HG02852 (cell line): ENCODE results near the gene LMCD1.

Experiments
- ATAC-seq: cut with Tn5 transposase; IDR thresholded peaks from one replicate; pipeline ENCODE4 v1.9.1; 2021; ENCODE audit warnings: mild to moderate bottlenecking, moderate library complexity; ENCODE audit not compliant: unreplicated experiment

Gene LMCD1

DNA sequence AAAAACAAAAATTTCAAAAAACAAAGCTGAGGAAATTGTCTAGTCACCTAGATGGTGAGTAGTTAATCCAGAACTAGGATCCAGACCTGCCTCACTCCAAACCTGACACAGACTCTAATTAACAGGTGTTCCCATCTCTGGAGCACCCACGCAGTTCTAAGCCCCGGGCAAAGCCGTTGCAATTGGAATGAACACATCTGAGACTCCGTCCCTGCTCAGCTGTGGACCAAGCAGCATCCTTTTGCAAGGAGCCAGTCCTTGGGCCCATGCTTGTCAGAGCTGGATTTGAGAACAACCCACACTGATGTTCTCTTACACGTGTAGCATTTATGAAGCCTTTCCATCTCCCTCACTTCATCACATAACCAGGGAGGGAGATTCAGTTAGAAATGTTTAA lies 54.8 kb downstream of the LMCD1 start:
- ATAC-seq = no peak

- no peak for ATAC-seq
Observed at GRCh38 chr3:8557298-8557697, 55.7 kb downstream of the LMCD1 start.

DNA sequence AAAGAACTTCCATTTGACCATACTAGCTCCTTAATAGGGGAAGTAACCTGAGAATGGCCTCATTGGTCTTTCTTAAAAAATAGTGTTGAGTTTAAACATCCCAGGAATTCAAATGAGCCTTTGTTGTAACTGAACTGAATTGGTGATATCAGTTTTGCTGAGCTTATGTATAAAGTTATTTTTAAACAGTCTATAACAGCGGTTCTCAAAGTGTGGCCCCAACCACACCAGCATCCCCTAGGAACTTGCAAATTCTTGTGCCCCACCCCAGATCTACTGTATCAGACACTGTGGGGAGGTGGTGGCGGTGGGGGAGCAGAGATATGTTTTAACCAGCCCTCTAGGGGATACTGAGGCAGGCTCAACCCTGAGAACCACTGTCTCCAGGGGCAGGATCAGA lies 57.0 kb downstream of the LMCD1 start:
- ATAC-seq = no peak

DNA sequence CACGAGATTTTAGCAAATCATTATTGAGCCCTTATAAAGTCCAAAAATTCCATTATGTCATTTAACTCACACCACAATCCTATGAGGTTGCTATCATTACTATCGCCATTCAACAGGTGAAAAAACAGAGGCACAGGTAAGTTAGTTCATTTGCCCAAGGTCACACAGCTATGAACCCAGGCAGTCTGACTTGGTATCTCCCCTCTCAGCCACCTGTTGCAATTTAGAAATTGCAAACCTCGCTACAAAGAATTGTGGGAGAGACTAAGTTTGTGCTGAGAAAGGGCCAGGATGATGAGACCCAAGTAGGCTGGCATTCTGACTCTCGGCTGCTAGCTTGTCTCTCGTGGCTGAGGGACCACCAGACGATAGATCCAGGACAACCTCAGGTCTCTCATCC lies 57.7 kb downstream of the LMCD1 start:
- no peak for ATAC-seq

DNA sequence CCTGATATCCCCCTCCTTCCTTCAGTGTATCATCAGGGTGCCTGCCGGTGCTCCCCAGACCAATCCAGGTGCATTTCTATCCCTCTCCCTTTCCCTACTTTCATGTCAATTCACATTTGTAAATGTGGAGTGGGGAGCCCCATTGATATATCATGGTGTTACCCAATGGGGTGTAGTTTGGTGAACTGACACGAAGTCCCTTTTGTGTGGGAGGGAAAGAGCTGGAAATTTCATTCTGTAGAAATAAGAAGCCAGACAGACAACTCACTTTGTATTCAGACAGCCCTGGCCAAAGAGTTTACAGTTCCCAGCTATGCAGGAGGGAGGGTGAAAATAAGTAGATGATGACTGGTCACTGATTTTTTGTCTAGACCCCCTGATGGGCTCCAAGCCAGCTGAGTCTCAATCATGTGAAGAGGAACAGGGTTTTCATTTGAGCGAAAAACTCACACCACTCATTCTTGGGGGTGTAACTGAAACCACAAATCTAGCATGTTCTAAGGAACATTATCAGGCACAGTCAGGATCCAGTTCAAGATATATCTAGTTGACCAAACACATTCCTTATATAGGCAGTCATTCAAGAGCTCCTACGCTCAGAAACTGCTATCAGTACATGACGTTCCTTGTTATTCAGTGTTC lies 58.9 kb downstream of the LMCD1 start:
- no peak for ATAC-seq

DNA sequence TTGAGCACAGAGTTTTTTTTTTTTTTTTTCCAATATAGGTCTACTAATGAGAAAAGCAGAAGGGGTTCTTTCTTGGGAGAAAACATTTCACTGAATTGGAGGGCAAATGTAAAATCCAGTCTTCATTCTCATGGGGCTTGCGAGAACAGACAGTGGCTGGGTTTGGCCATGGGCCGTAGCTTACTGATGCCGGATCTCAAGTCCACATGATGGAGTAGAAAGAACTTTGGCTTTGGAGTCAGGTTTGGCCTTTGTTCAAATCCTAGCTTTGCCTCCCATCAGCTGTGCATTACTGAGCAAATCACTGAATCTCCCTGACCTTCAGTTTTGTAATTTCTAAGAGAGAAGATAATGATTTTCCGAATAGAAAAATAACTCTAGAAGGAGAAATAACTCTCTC lies 59.7 kb downstream of the LMCD1 start:
- no peak for ATAC-seq

- ATAC-seq = no peak
Observed at GRCh38 chr3:8562081-8562595, 60.5 kb downstream of the LMCD1 start.

GRCh38 chr3:8563146-8563545 lies 61.5 kb downstream of the LMCD1 start:
- no peak for ATAC-seq

- ATAC-seq = no peak
Observed at GRCh38 chr3:8563597-8563996, 62.0 kb downstream of the LMCD1 start.

DNA sequence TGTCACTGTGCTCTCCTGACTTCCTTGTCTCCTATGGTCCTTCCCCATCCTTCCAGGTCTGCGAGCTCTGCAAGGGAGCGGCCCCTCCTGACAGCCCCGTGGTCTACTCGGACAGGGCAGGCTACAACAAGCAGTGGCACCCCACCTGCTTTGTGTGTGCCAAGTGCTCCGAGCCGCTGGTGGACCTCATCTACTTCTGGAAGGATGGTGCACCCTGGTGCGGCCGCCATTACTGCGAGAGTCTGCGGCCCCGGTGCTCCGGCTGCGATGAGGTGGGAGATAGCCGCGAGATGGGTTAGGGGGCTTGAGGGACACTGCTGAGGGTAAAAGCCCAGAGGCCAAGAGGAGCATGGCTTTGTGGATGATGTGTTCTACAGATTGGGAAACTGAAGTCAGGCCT lies 63.8 kb downstream of the LMCD1 start:
- ATAC-seq = no peak

DNA sequence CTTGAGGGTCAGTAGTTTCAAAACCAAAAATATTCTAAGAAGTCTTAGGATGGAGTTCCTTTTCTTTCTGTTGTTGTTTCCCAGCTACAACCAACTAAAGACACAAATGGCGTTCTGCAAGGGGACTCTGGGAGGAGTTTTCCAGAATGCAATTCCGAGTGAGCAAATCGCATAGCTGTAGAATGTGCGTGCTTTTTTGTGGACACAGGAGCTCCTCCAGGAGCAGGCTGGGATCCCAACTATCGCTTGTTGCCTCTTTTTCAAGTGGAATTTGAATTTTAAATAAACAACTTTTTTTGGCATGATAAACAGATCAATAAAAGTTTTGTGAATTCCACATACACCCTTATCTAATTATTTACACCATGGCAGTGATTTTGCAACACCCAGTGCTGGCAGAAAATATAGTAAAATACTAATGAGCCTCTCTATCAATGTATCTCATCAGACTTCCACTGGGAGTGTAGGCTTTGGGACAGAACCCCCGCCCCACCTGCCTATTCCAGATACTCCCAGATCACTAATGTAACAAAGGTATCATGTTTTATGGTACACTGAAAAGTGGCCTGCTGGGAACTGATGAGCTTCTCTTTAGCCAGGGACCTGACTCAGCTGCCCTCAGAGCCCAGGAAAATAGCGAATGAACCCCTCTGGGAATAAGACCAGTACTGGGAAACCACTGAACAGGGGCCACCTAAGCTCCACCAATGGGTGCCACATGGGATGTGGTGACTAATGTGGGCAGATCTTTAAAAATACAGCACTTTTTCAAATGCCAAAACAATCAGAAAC lies 66.4 kb downstream of the LMCD1 start:
- no peak for ATAC-seq

GRCh38 chr3:8571256-8571655 lies 69.6 kb downstream of the LMCD1 start:
- no peak for ATAC-seq

DNA sequence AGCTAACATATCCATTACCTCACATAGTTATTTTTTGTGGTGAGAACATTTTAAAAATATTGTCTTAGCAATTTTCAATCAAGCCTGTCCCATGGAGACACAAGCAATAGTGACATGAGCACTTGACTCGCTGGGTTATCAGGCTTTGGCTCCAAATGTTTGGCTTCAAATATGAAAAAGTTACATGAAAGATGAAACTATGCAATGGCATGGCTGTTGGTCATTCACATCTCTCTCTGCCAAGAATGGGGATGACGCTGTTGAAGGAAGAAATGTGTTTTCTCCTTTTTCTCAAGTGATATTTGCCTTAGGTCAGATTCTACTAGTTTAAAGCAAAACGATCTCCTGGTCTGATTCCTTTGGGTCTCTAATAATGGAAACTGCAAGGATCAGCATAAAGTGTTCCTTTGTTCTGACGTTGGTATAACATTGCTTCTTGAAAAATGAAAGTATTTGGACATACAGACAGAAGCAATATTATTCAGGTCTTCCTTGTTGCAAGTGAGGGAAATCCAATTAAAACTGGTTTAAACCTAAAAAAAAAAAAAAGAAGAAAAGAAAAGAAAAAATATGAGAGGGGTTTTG lies 71.8 kb downstream of the LMCD1 start:
- ATAC-seq = no peak

DNA sequence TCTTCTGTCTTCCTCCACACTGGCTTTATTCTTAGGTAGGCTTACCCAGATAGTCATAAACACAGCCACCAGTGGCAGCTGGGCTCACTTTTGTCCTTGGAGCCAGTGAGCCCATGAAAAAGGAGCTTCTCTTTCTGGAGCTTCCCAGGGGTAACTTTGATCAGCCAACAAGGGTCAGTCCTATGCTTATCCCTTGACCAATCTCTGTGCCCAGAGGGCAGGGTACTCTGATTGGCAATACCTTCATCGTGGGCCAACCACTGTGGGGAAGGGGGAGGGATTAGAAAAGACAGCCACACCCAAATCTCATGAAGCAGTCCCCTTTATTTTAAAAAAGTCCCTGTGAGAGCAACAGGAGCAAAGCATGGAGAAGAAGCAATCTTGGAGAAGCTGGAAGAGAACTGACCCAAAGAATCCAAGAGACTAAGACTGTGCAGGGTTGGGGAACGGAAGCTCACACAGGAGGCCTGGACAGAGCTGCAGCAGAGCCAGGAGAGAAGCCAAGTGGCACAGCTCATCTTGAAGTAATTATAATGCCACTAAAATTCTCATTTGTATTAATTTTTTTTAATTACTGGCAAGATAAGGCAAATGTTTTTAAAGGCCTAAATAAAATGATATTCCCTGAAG lies 72.5 kb downstream of the LMCD1 start:
- no peak for ATAC-seq

GRCh38 chr3:8574670-8575322 lies 73.2 kb downstream of the LMCD1 start:
- no peak for ATAC-seq

GRCh38 chr3:8575364-8576104 lies 73.9 kb downstream of the LMCD1 start:
- no peak for ATAC-seq

DNA sequence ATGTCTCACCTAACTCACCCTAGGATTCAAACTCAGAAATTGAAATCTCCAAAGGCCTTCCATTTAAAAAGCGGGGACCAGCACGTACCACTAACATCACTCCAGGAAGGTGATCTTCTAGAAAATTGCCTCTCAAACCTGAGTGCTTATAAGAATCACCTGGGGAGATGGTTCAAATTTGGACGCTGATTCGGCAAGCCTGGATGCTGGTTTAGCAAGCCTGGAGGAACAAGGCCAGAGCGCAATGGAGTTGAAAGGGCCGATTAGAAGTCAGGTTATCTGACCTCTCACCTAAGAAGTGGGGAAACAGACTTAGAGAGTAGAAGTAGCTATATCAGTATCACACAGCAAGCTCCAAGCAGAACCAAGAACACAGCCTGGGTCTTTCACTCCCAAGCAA lies 74.8 kb downstream of the LMCD1 start:
- no peak for ATAC-seq

- ATAC-seq = no peak
Observed at GRCh38 chr3:8576841-8577571, 75.4 kb downstream of the LMCD1 start.

- peak; percentile 35 for ATAC-seq
Observed at GRCh38 chr3:8578282-8578681, 76.7 kb downstream of the LMCD1 start.

DNA sequence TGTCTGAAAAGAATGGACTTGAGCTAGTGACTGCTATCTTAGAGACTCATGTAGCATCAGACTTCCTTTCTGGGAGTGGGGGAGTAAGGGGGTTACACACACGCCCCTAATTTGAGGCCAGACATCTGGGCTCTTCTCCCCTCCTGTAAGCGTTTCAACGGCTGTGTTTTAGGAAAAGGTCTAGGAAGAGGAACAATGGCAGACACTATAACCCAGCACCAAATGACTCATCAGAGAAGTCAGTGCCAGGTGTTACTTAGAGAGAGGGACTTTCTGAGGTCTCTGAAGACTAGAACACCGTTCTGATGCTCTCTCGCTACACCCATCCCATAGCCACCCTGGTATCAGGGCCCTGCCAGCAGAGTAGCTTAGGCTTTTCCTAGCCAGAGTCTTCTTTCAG lies 77.5 kb downstream of the LMCD1 start:
- peak; percentile 95 for ATAC-seq
